NCI-H128 (cell line): ENCODE measurements around the gene PAEP.

Experiments
- DNase-seq: peaks from one replicate; lab custom pipeline; 2025; ENCODE audit not compliant: unreplicated experiment; lab: John Stamatoyannopoulos, UW

PAEP gene

DNA sequence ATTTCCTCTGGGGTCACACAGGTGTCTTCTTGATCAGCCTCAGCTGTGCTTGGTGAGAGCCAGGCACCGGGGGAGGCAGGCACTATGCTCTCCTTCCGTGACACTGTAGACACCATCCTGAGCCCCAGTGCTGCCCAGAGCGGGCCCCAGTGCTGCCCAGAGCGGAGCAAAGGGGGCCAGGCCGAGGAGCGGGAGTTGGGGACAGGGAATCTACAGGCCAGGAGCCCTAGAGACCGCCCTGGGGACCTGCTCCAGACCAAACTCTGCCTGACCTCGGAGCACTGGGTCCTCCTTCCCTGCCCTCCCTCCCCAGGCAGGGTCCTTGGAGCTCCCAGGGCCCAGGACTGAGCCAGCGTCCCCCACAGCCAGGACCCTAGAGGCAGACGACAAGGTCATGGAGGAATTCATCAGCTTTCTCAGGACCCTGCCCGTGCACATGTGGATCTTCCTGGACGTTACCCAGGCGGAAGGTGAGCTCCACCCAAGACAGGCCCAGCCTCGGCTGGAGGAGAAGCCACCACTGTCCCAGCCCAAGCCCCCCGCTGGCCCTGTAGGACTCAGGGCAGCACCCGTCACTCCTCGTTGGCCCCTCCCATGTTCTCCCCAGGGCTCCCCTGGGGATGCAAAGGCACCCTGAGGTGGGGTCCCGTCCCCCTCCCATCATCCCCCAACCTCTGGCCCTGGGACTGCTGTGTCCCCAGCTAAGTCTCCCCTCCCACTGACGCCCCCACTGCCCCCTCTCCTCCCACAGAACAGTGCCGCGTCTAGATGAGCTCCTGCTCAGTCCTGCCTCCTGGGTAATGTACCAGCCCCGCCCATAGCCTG, 30.2 kb downstream of the PAEP start:
- no peak for DNase-seq

DNA sequence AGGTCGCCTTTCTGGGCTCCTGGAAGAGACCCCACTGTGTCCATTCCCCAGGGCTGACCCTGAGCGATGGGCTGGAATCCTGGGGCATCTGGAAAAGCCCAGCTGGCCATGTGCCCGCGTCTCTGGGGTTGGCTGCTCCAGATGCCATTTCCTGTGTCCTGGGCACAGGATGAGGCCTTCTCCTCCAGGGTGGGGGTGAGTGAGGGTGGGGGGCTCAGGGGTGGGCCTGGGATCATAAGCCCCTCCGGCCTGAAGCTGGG, 30.7 kb downstream of the PAEP start:
- no peak for DNase-seq

DNA sequence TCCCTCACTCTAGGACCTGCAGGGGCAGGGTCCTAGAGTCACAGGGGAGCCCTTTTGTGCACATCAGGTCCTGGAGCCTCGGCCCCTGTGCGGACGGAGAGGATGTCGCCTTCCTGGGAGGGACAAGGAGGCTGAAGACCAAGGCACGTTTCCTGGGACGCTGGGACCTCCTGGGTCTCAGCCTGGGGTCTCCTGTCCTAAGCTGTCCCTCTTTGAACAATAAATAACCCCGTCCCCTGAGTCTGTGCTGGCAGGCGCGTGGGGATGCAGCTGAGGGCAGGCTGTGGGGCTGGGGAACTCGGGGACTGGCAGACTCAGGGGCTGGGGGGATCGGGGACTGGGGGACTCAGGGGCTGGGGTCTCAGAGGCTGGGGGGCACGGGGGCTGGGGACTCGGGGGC, 31.1 kb downstream of the PAEP start:
- DNase-seq: no peak

DNA sequence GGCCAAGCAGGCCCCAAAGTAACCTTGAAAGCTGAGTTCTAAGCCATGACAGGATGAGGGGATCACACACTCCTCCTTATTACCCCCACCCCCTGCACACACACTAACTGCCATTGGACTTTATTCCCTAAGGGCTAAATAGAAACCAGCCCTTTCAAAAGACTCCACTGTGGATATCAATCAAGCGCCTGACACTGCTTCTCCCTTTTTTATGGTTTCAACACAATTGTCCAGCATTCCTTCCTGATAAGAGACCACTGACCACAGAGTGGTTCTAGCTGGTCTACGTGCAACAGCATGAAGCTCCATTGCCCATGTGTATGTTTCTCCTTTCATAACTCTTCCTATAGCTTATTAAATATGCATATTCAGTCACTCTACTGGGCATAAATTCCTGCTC, 34.7 kb downstream of the PAEP start:
- no peak for DNase-seq

DNA sequence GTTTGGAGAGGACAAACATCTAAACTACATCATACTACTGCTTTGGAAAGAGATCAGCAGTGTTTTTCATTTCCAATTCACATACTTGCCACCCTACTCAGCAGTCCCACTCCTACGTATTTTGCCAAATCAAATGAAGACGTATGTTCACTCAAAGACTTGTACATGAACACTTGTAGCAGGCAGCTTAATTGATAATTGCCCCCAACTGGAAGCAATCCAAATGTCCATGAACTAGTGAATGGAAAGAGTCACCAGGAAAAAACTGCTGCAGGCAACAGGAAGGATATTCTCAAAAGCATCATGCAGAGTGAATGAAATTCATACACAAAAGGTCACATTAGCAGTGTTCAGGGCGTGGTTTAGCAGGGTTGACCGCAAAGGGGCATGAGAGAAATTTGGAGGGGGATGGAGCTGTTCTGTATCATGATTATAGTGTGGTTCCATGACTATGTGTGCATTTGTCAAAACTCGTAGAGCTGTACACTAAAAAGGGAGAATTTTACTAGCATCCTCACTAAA, 38.8 kb downstream of the PAEP start:
- no peak for DNase-seq

DNA sequence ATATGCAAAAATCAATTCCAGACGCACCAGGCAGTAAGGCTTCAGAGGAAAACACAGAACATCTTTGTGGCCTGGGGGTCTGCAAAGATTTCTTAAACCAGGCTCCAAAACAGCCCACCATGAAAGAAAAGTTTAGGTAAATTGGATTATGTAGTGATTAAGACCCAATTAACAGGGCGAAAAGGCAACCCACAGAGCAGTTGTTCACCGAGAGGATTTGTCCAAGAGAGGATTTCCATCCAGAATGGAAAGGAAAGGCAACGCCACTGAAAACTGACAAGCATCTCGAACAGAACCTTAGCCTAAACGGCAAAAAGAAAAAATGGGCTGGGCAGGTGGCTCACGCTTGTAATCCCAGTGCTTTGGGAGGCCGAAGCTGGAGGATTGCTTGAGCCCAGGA, 40.4 kb downstream of the PAEP start:
- DNase-seq: no peak

DNA sequence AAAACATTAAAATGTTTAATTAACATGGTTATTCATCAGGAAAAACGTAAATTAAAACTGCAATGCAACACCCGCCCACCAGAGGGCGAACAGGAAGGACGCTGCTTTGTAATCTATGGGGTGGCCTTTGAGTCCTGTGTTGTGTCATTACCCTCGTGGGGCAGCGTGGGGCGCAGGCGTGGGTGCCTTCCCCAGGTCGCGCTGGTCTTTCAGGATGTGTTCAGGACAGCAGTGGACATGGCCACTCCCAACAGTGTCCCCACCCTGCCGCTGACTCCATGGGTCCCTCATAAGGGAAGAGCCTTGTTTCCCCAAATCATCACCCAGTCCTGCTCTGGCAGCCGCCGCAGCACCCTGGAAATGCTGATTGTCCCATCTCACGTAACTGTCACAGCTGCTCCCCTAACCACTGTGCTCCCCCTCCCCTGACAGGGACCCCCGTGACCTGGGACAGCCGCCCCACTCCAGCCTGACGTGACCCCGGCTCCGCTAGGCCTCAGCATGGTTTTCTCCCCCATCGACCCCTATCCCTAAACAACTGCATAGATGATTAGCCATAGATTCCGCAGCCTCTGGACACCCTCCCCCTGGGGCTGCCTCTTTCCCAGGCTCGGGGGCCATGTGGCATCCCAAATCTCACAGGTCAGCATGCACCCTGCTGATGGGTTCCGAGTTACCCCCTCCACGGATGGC, 41.4 kb downstream of the PAEP start:
- no peak for DNase-seq

DNA sequence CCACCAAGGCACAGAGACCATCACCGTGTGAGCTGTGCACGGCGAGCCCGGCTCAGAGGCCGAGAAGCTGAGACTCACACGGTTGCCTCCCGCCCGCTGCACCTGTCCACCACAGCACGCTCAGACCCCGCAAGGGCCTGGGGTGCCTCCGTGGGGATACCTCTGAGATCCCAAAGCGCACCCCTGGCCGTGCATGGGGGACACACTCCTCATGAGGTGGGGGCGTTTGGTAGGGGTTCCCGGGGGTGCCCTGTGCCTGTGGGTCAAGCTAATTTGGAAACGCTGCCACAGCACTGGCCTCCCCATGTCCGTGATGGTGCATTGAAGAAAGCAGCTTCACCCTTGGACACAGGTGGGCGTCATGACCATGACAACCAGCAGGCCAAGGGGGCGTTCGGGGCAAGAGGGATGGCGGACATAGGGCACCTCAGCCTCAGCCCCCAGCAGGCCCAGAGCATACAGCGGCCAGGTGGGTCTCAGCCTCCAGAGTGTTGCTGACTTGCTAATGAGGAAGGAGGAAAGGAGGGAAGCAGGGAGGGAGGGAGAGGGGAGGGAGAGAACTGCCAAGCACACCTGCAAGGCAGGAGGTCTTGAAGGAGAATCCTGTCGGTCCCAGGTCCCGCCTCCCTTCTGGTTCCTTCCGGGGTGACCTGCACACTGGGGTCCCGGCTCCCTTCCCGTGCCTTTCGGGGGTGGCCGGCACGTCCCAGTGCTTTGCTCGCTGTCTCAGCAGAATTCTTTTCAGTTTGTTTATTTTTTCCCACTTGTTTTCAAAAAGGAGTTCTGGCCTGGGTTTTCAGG, 43.1 kb downstream of the PAEP start:
- DNase-seq: no peak

DNA sequence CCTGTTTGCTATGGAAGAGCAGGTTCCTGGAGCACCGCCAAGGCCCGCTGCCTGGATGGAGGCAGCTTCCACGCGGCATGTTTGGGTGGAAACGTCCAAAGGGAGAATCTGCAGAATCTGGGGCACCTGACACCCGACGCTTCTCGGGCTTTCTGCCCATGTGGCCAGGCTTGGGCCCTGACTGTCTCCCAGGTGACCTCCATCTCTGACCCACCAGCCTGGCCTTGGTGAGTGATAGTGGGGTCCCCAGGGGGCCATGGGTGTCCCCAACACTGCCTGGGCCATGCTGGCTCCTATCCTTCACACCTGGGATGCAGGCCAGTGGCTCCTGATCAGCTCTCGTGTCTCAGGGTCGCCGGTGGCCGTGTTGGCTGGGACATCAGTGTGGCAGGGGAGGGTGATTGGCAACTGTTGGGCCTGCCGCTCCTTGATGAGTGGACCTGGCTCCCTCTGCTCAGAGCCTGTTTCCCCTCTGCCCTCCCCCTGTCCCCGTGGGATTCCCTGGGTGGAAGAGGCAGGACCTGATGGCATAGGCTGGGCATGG, 43.8 kb downstream of the PAEP start:
- no peak for DNase-seq

DNA sequence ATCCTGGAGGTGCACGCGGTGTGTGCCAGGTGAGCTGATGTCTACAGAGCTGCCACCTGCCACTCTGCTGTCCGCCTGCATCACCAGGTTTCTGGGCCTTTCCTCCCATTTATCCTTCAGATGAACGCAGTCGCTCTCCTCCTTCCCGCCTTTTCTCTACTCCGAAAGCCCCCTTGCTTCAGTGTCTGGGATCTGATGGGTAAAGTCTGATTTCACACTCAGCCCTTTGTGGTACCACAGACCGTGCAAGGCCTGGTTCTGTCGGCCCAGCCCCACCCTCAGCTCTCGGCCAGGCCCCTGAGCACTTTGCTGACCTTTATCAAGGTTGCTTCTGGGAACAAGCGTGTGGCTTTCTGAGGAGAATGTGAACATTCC, 45.3 kb downstream of the PAEP start:
- no peak for DNase-seq

DNA sequence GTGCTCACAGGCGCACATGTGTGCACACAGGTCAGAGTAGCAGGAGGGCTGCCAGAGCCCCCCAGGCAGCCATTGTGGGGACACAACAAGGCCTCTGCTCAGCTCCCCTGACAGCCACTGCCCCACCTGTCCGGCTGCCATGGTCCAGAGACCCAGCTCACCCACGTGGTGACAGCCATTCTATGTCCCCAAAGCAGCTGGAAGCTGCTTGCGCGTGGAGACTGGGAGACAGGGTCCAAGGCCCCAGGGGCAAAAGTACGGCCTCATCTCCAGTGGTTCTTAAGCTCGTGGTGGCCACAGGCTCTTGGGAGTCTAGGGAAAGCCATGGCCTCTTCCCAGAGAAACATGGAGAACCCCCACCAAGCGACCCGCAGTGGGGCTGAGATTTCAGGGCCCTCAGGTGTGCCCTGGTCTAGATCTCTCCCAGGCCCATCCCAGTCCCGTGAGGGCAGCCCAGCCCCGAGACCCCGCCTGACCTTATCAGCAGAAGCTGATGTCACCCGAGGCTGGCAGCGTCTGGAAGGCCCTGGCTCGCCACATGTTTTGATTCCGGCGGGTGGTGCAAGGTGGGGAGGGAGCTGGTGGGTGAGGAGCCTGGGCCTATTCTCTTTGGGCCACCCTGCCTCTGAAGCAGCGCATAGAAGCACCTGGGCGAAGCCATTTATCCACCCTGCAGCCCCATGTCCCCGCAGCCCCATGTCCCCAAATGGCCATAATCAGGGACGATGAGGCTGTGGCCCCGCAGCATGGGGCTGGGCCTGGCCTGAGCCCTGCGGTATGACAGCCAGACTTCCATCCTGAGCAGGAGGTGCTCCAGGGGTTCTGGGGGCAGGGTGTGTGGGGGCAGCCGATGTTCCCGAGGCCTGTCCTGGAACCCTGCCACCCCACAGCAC, 46.1 kb downstream of the PAEP start:
- no peak for DNase-seq

DNA sequence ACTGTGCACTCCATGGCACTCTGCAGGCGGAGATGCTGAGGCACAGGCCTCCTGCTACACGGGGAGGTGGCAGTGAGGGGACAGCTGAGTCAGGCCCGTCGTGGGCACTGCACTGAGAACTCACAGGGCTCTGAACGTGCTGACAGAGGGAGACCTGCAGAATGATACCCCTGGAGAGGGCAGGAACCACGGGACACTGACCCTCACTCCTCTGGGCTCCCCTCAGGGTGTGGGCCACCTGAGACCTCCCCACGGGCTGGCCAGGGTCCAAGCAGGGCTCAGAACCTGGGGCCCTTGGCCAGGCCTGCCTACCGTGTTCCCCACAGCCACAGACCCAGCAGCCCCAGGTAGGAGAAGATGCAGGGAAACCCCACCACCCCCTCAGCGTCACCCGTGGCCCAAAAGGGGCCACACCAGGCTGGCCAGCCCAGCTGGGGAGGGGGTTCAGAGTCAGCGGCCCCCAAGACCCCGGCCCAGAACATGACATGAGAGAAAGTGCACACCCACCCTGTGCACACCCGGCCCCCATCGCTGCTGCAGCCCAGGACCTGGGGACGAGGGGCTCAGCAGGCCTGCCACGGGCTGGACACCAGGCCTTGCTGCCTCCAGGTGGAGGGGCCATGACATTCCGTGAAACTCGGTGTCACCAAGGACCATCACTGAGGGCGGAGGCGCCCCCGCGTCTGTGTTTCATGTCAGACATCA, 46.9 kb downstream of the PAEP start:
- DNase-seq: no peak

DNA sequence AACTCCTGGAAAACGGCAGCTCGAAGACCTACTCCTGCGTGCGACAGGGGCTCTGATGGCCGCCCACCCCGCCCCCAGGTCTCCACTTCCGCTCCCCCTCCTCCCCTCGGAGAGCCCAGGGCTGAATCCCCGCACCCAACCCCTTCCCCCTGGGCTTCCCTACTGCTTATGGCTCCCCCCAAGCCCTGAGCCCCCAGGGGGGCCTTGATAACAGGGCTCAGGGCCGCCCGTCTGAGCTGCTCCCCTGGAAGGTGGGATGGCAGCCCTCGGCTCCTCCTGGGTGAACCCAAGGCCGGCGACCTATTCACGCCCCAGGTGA, 47.4 kb downstream of the PAEP start:
- DNase-seq: no peak

DNA sequence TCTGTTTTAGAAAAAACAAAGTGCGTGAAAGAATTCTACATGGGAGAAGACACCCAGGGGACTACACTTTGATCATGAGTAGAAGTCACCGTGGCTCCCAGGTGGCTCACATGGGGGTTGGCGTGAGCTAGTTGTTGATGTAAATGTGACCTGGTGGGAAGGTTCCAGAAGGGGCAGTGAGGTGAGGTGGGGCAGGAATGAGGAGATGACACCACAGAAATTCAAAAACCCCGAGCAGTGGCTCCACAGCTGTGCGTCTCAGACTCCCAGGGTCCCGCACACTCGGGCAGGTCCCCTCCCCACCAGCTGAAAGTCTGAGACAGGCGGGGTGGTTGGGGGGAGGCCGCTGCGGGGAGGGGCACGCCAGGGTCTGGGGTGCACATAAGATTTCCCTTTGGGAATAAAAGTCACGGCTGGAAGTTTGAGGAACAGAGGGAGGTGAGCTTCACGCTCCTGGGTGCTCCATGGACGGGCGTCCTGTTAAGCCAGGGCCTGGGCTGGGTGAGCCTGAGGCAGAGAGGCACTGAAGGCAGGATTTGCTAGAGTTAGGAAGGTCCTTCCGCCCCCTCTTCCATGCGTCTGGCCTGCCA, 47.9 kb downstream of the PAEP start:
- DNase-seq: no peak

DNA sequence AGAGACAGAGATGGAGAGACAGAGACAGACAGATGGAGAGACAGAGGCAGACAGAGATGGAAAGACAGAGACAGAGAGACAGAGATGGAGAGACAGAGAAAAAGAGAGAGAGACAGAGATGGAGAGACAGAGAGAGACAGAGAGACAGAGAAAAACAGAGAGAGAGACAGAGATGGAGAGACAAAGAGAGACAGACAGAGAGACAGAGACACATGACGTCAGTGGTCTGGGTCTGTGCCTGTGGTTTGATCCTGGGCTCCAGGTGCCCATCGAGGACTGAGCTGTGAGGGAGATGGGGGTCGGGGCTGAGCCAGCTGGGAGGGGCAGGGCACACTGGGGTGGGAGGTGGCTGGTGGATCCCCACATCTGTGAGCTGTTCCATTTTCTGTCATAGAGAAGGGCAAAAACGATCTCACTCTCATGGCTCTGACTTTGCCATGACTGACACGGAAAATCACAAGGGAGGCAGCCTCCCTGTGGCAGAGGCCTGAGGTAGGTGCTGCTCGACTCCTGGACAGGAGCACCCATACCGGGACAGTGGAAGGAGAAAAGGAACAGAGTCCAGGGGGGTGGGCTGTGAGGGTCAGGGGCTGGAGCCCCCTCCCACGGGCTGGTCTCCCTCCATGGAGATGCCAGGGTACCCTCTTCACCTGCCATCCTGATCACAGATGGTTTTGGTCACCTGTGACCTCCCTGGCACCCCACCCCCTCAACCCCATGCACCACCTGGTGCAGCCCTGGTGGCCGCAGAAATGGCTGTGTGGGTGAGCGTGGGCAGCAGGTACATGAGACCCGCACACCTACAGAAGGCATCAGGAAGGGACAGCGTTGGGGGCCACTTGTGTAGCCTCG, 49.0 kb downstream of the PAEP start:
- no peak for DNase-seq

DNA sequence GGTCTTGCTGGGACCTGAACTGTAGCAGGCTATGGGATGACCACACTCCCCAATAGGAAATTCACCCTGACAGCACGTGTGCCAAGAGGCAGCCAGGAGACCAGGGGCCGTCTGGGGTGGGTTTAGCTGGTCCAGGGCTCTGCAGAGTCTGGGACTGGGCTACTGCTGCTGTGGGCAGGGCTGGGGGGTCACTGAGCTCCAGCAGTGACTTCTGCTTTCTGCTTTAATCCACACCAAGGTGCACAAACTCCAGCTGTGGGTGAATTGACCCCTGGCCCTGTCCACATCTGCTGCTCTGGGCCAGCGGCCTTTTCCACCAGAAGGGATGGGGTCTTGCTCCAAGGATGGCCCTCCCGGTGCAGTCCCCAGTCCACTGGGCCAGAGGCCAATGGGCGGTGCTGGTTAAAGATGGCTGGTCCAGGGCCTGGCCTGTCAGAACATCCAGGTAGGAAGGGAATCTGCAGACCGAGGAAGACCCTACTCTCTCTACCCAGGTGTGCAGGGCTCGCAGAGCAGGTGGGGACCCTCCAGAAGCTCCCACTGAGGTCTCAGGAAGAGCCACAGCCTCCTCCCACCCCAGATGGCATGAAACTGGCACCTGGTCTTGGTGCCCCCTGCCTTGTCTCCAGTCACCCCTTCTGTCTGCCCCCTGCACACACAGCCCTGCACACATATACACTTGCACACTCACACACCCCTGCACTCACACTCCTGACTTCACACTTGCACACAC, 49.8 kb downstream of the PAEP start:
- no peak for DNase-seq

DNA sequence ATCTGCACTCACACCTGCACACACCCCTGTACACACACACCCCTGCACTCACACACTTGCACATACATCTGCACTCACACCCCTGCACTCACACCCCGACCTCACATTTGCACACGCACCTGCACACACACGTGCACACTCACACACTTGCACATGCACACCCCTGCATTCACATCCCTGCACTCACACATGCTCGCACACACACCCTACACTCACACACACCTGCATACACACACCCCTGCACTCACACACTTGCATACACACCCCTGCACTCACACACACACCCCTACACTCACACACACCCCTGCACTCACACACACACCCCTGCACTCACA, 50.3 kb downstream of the PAEP start:
- DNase-seq: no peak

DNA sequence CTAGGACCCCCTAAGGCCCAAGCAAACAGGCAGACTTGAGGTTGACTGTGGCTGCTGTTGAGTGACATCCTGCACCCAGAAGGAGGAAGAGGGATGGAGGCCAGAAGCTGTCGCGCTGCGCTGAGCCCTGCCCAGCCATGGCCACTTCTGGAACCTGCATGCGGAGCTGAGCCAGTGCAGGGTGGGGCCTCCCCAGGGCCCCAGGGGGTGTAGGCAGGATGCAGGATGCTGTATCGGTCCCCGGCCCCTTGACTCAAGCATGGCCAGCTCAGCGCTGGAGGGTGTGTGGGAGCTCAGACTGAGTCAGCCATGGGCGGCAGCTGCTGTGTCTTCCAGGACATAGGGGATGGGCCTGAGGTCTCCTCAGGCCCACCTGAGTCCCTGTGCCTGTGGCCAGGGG, 50.9 kb downstream of the PAEP start:
- DNase-seq: no peak
